MV-4-11 (cell line): ENCODE measurements around the gene TMEM240.
"Not testable (repeated sequence)": the region's sequence is repeated elsewhere in the genome, so short reads cannot be mapped to it uniquely, and the experiment has no call there.

ENCODE experiments used
- DNase-seq: peaks from one replicate; lab custom pipeline; 2025; lab: John Stamatoyannopoulos, UW

Gene TMEM240

GRCh38 chr1:1557688-1558087 is 17.3 kb upstream of the TMEM240 start:
- DNase-seq: not testable (repeated sequence)

DNA sequence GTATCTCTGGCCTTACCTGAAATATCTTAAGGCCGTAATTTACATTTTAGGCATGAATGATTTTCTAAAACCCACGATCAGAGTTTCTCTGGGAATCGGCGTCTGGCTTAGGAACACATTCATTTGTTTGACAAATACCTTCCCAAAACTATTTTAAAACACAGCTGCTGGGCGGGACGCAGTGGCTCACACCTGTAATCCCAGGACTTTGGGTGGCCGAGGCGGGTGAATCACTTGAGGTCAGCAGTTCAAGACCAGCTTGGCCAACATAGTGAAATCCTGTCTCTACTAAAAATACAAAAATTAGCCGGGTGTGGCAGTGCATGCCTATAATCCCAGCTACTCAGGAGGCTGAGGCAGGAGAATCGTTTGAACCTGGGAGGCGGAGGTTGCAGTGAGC is 16.5 kb upstream of the TMEM240 start:
- DNase-seq: not testable (repeated sequence)

- DNase-seq: no peak
Measured at GRCh38 chr1:1556505-1556904, 16.1 kb upstream of the TMEM240 start.

GRCh38 chr1:1554926-1555915 is 14.8 kb upstream of the TMEM240 start:
- DNase-seq: peak; percentile 68

DNA sequence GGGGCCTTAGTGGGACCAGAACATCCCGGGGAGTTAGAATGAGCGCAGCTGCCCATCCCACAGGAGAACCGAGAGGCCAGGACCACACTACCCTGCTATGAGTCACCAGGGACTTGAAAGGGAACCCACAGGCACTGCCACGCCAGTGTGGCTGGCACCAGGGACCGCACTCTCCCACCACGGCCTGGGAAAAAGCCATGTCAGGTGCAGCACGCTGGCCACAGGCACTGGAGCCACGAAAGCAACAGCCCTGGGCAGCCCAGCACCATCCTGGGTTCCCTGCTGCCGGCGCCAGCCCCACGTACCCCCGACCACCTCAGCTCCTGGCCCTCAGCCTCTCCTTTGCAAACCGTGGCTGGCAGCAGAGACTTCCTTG is 14.1 kb upstream of the TMEM240 start:
- peak; percentile 38 for DNase-seq

DNA sequence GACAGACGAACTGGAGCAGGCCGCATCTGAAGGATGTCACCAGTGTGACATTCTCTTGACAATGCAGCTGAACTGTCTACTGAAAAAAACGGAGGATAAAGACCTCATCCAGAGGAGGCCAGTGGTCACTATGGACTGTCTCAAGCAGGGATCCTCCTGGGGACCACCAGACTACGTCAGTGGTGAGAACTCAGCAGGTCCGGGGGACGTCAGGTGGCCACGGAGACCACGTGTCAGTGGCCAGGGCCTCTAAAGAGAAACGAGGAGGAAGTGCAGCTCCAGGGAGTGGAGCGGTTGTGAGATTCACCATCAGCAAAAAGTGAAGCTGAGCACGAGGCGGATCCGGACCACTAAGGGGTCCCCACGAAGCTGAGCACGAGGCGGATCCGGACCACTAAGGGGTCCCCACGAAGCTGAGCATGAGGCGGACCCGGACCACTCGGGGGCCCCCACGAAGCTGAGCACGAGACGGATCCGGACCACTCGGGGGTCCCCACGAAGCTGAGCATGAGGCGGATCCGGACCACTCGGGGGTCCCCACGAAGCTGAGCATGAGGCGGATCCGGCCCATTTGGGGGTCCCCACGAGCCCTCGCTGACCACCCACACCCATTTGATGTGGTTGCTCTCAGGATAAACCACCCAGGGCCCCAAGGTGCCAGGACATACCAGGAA is 13.5 kb upstream of the TMEM240 start:
- no peak for DNase-seq

- DNase-seq: no peak
Measured at GRCh38 chr1:1552263-1552639, 11.8 kb upstream of the TMEM240 start.

- no peak for DNase-seq
Measured at GRCh38 chr1:1551524-1552262, 11.3 kb upstream of the TMEM240 start.

GRCh38 chr1:1550591-1551432 is 10.4 kb upstream of the TMEM240 start:
- DNase-seq: peak; percentile 24

- no peak for DNase-seq
Measured at GRCh38 chr1:1550087-1550486, 9.7 kb upstream of the TMEM240 start.

DNA sequence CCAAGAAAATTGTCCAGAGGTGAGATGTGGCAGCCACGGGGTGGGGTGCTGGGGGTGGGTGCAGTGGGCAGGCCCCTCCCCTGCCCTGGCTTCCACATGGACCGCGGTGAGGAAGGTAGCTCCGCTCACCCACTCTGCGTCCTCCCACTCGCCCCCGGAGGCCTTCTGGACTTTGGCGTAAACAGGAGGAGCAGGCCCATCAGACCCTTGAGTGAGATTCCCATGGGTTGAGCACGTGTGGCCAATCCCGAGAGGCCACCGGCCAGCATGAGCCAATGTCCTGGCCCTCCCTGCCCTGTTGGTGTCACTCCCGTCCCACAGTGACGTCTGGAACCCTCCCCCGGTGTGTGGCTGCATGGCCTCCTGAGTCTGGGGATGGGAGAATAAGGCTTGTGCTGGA is 8.2 kb upstream of the TMEM240 start:
- no peak for DNase-seq

DNA sequence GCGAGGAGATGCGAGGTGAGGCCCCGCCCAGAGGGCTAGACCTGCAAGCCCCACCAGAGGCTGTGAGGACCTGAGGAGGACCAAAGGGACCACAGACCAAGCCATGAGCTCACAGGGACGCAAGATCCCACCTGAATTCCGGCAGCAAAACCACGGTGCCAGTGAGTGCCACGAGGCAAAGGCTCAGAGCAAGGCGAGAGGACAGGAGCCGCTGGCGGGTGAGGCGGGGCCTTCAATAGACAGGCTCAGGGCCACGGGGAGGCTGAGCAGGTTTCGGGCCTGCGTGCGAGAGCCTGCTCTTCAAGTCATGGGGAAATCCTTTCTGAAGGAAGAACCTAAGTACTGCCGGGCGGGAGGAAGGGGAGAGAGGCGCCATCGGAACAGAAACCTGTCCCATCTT is 7.1 kb upstream of the TMEM240 start:
- no peak for DNase-seq

GRCh38 chr1:1547011-1547410 is 6.6 kb upstream of the TMEM240 start:
- DNase-seq: no peak

DNA sequence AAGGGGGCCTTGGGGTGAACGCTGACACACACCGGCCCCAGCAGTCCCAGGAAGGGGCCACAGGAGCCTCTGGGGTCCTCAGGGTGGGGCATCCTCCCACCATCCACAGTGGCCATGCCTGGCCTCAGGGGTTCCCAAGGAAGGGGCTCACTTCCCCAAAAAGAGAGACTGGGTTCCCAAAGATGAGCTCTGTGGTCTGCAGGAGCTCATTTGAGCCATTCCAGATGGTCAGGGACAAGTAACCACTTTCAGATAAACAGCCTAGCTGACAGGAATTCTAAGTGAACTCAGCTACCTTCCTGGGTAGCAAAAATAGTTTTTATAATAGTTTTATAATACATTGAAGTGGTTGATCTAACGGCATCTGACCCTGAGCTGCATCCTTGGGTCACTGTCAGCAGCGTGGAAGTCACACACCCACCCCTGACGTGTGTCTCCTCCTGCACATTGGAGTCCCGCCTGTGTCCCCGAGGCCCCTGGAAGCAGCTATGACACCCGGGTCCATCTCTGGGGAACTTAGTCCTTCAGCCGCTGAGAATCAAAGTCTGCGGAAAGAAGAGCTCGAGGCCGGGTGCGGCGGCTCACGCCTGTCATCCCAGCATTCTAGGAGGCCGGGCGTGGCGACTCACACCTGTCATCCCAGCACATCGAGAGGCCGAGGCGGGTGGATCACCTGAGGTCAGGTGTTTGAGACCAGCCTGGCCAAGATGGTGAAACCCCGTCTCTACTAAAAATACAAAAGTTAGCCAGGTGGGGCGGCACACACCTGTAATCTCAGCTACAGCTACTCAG is 5.7 kb upstream of the TMEM240 start:
- no peak for DNase-seq

DNA sequence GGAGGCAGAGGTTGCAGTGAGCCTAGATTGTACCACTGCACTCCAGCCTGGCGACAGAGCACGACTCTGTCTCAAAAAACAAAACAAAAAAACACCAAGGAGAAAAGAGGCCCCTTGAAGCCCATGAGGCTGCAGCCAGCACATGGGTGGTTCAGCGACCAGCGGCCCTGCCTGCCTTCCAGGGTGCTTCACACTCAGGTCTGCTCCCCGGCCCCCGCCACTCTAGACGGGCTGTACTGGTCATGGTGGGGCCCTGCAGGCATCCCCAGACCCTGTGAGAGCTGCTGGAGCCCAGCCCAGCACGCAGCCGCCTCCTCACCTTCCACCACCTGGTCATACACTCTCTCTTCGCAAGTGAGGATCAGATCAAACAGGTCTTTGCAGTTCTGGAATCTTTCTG is 4.1 kb upstream of the TMEM240 start:
- DNase-seq: no peak

GRCh38 chr1:1543706-1544099 is 3.3 kb upstream of the TMEM240 start:
- peak; percentile 32 for DNase-seq

- no peak for DNase-seq
Measured at GRCh38 chr1:1542766-1543705, 2.6 kb upstream of the TMEM240 start.

- no peak for DNase-seq
Measured at GRCh38 chr1:1541956-1542765, 1.7 kb upstream of the TMEM240 start.
